GM19463 (cell line): ENCODE measurements around the gene FZD2.
"Not testable (repeated sequence)": the region's sequence is repeated elsewhere in the genome, so short reads cannot be mapped to it uniquely, and the experiment has no call there.

Experiments used
- ATAC-seq: cut with Tn5 transposase; IDR thresholded peaks from one replicate; pipeline ENCODE4 v1.9.1; 2021; ENCODE audit warnings: mild to moderate bottlenecking, moderate library complexity; ENCODE audit not compliant: unreplicated experiment

The FZD2 gene

GRCh38 chr17:44572801-44573200 is 15.5 kb downstream of the FZD2 start:
- no peak for ATAC-seq

DNA sequence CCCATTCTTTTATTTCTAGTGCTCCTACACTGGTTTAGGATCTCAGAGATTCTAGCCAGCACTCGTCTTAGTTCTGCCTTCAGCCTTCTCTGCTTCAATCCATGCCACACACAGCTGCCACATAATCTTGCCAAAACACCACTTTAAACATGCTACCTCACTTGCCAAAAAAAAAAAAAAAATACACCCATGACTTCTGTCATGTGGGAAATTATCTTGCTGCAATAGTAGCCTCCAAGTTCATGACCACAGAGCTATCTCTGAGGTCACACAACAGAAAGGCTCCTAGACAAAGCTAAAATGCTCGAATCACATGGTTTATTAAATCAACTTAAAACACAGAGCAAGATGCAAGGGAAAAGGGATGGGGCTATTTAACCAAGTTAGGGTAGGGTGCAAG is 18.1 kb downstream of the FZD2 start:
- ATAC-seq = no peak

DNA sequence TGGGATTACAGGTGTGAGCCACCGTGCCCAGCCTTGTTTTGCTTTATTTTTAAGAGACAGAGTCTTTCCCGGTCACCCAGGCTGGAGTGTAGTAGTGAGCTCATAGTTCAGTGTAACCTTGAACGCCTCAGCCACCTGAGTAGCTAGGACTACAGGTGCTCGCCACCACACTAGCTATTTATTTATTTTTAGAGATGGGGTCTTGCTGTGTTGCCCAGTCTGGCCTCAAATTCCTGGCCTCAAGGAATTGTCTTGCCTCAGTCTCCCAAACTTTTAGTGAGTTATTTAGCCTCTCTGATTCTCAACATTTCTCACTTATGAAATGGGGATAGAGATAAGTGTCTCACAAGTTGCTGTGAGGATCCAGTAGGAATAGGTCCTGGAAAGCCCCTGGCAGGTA is 21.7 kb downstream of the FZD2 start:
- ATAC-seq = no peak

GRCh38 chr17:44581868-44582267 is 24.6 kb downstream of the FZD2 start:
- no peak for ATAC-seq

- ATAC-seq = no peak
Measured at GRCh38 chr17:44584443-44584842, 27.2 kb downstream of the FZD2 start.

DNA sequence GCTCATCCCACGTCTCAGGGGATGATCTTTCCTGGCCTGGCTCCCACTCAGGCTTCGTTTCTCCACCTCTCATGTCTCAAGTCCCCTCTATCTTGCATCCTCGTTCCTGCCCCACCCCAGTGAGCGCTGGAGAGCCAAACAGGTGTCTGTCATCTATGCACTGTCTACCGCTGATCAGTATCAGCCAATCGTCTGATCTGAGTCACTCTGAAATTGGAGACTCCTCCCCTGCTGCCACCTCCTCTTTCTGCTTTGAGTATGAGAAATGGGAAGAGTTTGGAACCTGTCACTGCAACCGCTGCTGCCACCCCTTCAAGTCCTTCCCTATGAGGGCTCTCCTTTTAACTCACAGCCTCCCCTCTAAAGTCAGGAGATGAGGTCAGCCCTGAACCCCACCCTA is 28.0 kb downstream of the FZD2 start:
- no peak for ATAC-seq

GRCh38 chr17:44587339-44587738 is 30.1 kb downstream of the FZD2 start:
- no peak for ATAC-seq

DNA sequence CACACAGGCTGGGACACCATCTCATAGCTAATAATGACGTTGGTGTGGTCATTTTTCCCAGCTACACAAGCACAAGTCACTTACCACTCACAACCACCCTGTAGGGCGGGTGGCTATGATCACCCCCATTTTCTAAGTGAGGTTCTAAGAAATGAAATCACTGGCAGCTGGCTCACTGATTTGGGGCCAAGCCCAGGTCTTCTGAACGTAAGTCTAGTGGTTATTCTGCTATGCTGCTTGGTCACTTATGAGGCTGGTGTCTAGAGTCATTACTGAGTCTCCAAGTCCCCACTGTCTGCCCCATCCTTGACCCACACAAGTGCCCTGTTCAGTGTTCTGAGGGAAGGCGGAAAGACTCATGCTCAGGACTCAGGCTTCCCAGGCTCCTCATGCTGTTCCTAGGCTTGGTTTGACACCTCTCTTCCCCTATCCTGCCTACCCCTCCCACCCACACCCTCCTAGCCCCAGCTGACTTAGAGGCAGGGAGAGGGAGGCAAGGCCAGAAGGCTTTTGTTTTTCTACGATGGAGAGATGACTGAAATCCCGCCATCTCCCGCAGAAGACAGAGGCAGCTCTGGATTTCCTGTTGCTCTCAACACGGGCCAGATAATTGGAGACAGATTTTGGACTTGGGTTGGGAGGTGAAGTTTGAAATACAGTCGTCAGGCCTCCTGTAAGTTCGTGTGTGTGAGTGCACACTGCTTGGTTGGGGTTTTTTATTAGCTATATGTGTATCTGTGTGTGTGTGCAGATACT is 32.2 kb downstream of the FZD2 start:
- ATAC-seq = no peak

GRCh38 chr17:44590072-44590462 is 32.8 kb downstream of the FZD2 start:
- not testable (repeated sequence) for ATAC-seq

- not testable (repeated sequence) for ATAC-seq
Measured at GRCh38 chr17:44590762-44591161, 33.5 kb downstream of the FZD2 start.

GRCh38 chr17:44591206-44591605 is 33.9 kb downstream of the FZD2 start:
- ATAC-seq = no peak

- ATAC-seq = no peak
Measured at GRCh38 chr17:44593156-44593555, 35.9 kb downstream of the FZD2 start.

DNA sequence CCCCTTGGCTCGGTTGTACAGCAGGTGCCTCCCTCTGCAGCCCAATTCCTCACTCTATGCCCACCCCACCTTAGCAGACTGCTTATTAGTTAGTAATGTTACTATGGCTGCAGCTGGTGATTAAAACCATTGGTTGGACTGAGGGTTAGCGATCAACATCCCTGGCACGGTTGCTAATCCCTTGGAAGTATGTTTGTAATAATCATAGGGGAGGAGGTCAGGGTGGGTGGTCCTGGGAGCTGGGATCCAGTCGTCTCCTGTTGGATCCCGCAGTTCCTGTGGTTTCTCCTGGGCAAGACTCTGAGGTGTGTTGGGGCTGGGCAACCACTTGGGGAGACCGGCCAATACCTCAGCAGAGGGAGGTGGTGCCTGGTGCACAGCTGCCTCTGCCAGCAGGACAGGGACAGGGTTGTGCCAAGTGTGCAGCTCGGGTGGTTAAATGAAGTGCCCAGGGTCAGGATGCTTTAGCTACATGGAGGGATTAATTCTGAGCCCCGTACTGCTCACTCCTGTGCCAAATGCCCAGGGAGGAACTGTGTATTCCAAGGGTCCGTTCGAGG is 38.0 kb downstream of the FZD2 start:
- no peak for ATAC-seq

DNA sequence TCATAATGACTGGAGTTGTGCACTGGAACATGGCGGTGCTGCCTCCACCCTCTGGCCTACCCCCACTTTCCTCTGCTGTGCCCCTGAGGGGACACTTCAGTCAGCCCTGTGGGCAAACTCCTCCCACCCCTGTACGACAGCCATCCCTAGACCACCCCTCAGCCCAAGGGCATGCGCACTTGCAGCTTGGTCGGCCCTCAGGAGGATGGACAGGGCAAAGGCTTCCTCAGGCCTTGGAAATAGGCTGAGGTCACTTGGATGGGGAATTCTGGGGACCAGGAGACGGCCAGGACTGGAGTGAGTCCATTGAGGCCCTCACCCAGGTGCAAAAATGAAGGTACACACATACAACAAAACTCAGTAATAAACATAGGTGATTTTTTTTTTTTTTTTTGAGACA is 41.0 kb downstream of the FZD2 start:
- ATAC-seq = no peak

- no peak for ATAC-seq
Measured at GRCh38 chr17:44598932-44599297, 41.6 kb downstream of the FZD2 start.

GRCh38 chr17:44599298-44600175 is 42.3 kb downstream of the FZD2 start:
- ATAC-seq = no peak

DNA sequence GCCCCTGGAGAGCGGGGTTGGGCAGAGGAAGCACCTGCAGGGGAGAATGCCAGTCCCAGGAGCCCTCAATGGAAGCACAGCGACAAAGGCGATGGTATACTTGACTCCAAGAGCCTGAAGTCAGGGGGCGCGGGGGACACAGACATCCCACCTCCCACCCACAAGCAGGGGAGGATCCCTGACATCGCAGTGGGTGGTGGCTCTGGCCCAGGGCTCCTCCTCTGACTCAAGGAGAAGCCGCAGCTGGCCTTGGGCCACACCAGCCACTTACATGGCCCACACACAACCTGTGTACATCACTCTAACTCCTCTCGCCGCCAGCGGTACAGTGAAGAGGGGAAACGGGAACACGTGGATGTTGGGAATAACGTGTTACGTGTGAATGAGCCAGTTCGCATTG is 44.3 kb downstream of the FZD2 start:
- ATAC-seq = no peak

- no peak for ATAC-seq
Measured at GRCh38 chr17:44601973-44602372, 44.7 kb downstream of the FZD2 start.

DNA sequence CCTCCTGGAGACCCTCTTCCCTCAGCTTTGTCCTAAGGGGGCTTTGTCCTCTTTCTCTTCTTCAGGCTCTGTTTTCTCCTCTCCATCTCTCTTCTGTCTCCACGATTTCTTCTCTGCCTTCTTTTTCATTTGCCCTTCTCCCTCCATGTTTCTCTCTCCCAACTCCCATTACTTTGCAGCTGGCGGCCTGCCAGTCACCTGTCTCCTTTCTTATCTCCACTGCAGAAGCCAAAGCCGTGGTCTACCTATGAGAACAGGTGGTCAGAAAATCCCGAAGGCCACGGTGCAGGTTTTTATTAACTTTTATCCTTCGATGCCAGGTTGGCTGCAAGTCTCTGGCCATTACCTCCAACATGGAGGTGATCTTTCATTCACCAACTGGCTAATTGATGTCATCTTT is 45.1 kb downstream of the FZD2 start:
- no peak for ATAC-seq

- ATAC-seq = no peak
Measured at GRCh38 chr17:44602970-44603369, 45.7 kb downstream of the FZD2 start.

DNA sequence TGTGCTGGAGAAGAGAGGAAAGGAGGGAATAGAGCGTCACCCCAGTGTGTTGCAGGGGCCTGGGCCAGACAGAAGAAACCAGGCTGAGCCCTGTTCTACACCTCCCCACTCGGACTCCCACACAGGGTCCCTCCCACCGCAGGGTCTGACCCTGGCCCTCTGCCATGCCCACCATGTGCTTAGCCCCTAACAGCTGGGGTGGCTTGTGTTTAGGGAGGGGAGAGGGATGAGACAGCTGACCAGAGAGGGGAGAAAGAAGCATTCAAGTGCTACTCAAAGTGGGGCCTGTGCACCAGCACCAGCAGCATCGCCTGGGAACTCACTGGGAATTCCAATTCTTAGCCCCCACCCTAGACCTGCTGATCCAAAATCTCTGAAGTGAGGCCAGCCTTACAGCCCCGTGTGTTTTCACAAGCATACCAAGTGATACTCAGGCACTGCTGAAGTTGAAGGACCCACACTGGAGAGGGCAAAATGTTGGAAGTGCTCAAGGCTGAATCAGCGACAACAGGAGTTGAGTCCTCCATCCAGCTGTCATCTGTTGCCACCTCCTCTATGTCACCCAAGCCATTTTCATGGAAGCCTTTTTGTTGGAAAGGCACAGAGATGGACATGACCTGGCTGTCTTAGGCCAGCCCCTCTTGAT is 47.0 kb downstream of the FZD2 start:
- no peak for ATAC-seq
